HS-27A (cell line): Measurements from ENCODE around the gene HHIPL1.

Experiments used
- DNase-seq: peaks from one replicate; pipeline ENCODE4 v3.0.0-alpha.2; 2012; ENCODE audit warnings: low read depth, missing footprints

HHIPL1 gene

GRCh38 chr14:99611646-99612045, 33.3 kb upstream of the HHIPL1 start:
- no peak for DNase-seq

- no peak for DNase-seq
Measured at GRCh38 chr14:99612071-99612737, 32.7 kb upstream of the HHIPL1 start.

- DNase-seq: no peak
Measured at GRCh38 chr14:99612738-99613330, 32.1 kb upstream of the HHIPL1 start.

DNA sequence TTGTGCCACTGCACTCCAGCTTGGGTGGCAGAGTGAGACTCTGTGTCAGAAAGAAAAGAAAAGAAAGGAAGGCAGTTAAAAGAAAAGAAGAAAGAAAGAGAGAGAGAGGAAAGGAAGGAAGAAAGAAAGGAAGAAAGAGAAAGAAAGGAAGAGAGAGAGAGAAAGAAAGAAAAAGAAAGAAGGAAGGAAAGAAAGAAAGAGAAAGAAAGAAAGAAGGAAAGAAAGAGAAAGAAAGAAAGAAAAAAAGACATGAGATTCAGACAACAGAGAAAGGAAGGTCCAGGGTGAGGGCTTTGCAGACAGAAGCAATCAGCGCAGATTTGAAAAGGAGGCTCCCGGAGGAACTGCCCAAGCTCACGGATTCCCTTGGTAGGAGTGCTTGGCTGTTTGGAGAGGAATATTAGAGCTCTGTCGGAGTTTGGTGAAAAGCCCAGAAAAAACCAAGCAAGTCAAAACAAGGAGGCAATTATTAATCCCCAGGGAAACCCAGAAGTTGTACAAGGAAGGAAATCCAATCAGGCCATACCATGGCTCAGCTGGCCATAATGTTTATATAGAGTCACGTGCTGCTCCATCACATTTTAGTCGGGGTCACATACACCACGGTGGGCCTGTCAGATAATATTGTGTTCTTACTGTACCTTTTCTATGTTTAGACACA, 29.3 kb upstream of the HHIPL1 start:
- DNase-seq: no peak

GRCh38 chr14:99616832-99617800, 27.8 kb upstream of the HHIPL1 start:
- DNase-seq: no peak

DNA sequence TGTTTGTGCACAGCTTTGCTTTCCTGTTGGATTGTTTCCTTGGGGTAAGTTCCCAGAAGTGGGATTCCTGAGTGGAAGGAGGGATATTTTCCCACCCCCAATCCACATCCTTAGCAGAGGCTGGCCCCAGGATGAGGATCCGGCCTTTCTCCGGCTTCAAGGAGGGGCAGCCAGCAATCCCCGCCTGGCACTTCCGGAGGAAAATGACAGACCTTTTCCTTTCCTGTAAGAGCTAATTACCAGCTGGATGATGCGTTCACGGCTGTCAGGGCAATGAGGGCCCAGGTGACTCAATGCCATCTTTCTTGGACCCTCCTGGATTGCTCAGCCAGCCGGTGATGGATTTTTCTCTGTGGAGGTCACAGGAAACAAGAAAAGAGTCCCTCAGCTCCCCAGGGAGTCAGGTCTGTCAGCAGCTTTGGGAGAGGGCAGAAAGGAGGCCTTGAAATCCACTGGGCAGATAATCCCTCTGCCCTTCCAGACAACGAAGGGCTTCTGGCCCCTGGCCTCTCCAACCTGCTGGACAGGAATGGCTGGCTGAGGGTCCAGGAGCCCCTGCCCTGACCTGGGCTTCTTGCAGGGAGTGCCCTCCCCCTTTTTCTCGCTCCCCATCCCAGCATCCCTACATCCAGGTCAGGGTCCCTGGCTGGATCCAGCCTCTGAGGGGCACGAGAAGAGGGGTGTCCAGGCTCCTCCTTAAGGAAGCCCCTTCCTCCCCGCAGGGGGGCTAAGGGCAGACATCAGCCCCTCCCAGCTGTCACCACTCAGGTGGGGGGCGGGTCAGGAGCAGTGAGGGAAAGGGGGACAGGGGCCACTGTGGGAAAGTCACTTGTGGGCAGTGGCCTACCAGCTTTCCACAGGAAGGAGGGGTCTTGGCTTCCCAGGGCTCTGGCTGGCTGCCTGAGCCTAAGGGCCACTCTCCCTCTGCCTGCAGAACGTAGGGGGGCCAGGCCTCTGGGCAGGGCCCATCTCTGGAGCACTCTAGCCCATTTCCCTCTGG, 24.8 kb upstream of the HHIPL1 start:
- DNase-seq: no peak

GRCh38 chr14:99621948-99622347, 23.0 kb upstream of the HHIPL1 start:
- no peak for DNase-seq

DNA sequence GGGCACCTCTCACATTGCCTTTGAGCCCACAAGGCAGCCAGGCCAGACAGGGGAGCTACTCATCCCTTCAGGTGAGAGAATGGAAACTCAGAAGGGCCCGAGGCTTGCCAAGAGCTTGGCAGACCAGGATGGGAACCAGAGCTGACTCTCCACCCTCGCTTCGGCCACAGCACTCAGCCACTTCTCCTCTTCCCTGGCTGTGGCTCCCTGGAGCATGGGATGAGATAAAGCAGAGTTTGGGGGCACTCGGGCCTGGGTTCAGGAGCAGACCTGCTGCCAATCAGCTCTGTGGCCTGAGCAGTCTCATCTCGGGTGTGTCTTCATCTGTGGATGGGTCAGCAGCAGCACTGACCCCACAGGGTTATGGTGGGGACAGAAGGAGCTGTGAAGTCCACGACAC, 20.9 kb upstream of the HHIPL1 start:
- no peak for DNase-seq

DNA sequence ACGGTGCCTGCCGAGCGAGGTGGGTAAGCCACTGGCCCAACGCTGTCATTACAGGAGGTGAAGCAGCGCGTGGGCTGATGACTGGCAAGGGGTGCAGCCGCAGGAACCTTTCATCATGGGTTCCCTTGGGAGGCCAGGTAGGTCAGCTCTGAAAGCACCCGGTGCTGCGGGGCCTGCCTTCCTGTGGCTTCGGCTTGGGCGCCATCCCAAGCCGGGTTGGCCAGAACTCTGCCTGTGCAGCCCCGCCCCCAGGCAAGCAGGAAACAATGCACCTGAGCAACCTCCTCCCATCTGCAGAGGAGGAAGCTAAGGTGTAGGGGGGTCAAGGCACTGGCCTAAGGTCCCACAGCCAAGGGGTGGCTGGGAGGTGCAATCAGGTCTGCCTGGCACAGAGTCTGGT, 20.0 kb upstream of the HHIPL1 start:
- DNase-seq: no peak

DNA sequence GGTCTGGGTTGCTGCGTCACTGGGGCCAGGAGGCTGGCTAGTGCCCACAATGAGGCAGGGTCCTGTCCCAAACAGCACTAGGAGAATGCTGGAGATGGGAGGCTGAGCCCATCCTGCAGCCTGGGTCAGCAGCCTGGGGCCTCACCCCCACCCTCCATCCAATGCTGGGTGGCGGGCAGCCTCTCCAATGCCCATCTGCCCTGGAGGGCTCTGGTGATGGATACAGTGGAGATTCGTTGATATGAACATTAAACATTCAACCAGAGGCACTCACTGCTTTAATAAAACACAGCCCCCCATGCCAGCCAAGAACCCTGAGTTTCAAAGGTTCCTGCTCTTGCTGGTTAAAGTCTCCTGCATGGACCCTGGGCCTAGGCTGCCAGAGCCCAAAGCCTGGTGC, 19.5 kb upstream of the HHIPL1 start:
- no peak for DNase-seq

DNA sequence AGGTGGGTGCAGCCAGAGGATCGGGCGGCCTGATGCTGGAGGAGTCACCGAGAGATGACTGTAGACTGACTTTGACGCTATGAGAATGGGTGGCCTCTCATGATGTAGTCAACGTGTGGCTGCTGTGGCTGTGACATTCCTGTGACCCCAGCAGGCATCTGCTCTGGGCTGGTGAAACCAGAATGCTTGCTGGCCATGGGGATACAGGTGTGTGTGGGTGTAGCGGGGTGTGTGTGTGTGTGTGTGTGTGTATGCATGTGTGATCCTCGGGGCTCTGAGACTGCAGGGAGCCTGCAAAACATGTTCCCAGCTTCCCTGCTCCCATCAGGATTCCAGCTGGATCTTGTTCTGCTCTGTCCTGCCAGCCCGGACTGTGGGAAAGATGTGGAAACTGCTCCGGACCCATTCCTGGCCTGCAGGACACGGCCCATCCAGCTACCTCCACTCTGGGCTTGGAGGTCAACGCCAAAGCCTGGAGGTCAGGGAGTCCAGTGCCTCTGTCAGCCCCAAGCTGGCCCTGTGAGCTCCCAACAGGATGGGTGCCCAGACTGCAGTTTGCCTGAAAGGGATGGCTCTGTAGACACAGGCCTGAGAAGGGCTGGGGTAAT, 18.8 kb upstream of the HHIPL1 start:
- no peak for DNase-seq

DNA sequence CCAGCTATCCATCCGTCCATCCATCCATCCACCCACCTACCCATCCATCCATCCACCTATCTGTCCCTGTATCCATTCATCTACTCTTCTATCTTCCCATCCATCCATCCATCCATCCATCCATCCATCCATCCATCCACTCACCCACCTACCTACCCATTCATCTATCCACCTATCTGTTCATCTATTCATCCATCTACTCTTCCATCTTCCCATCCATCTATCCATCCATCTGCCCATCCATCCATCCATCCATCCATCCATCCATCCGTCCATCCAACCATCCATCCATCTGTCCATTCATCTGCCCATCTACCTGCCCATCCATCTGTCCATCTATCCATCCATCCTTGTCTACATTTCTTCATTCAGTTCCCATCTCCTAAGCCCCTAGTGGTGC, 17.8 kb upstream of the HHIPL1 start:
- no peak for DNase-seq

DNA sequence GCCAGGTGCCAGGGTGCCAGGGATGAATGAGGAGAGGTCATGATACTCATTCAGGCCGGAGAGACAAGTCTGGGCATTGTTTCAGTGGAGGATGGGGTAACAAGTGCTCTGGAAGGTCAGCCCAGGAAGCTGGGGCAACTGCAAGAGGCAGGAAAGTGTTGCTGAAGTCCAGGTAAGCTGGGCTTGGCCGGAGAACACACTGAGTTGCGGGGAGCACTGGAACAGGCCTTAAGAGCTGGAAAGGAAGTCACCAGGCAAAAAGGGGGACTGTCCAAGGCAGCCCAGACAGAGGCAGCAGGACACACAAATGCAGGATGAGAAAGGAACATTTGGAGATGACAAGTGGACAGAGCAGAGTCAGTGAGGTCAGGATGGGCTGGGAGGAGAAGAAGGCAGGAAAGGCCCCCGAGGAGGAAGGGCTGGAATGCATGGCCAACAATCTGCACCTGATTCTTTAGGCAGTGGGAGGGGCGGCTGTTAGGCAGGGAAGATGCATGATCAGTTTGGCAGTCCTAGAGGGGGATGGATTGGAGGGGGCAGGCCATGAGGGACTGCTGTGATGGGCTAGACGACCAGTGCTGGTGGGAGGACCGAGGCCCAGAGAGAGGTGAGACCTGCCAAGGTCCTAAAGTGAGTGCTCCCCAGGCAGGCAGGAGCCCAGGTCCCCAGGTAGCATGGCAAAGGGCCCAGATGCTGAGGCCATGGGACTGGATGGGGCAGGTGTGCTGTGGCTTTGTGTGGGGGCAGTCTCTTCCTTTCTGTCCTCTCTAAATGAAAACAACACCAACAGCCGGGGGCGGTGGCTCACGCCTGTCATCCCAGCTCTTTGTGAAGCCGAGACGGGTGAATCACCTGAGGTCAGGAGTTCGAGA, 17.2 kb upstream of the HHIPL1 start:
- DNase-seq: no peak

DNA sequence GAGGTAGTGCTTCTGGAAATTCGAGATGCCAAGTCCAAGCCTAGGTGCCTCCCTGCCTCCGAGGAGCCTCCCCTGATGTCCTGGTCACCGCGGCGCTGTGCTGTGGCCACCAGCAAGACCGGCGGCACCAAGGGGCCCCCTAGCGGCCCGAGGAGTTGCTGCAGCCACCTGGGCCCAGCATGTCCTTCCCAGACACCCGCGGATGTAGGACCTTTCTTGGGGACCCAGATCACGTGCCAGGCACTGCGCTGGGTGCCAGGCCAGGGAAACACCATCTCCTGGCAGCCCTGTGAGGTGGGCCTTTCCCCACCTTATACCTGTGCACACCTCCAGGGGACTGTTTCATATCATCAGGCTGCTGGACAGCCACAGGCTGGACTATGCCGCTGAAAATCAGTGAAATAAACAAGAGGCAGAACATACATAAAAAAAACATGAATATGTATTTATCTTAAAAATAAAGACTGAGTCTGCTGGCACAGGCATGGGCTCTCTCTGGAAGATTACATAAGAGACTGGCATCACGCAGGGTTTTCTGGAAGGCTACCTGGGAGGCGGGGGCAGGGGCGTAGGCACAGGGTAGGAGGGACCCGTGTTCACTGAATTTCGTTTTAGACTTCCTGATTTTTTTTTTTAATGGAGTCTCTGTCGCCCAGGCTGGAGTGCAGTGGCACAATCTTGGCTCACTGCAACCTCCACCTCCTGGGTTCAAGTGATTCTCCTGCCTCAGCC, 15.9 kb upstream of the HHIPL1 start:
- no peak for DNase-seq

- no peak for DNase-seq
Measured at GRCh38 chr14:99630202-99630601, 14.7 kb upstream of the HHIPL1 start.

DNA sequence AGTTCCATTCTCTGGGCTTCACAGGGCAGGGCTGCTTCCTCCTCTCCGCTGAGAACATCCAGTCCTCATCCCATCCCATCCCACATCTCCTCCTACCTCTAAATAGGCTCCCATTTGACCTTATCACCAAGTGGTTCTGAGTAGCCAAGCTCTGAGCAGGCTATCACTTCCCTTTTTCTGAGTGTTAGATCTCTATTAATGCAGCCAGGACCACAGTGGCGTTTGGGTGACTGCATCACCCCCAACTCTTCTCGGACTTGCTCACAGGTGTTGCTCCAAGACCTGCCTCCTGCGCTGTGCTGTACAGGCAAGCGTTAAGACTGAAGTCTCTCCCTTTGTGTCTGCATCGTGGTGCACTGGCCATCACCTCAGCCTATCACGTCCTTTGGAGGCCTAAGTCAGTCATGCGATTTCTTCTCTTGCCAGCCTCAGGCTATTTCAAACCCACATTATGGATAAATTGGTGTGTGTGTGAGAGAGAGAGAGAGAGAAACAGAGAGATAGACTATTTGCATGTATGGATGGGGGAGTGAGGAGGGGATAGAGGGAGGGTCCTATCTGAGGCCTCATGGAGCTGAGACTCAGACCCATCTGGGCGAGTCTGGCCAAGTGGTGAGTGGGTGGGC, 12.4 kb upstream of the HHIPL1 start:
- DNase-seq: no peak

GRCh38 chr14:99633141-99633540, 11.8 kb upstream of the HHIPL1 start:
- DNase-seq: no peak

- no peak for DNase-seq
Measured at GRCh38 chr14:99633918-99634317, 11.0 kb upstream of the HHIPL1 start.

DNA sequence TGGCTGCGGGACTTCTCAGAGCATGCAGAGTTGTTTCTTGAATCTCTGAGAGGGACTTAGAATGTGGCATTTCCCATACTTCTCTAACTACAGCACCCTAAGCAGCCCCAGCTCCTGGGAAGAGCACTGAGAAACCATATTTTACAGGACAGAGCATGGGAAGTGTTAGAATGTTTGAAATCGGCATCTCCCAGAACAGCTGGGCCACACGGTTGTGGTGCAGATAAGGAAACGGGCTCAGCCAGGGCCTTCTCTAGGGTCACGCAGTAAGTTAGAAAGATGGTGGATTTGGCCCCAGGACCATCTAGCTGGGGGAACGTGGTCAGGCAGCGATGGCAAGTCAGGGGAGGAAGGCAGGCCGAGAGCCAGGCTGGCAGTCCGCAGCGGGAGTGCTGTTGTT, 10.5 kb upstream of the HHIPL1 start:
- DNase-seq: no peak
